Measurements from ENCODE around the gene MDM1.

MDM1 gene, protein sequence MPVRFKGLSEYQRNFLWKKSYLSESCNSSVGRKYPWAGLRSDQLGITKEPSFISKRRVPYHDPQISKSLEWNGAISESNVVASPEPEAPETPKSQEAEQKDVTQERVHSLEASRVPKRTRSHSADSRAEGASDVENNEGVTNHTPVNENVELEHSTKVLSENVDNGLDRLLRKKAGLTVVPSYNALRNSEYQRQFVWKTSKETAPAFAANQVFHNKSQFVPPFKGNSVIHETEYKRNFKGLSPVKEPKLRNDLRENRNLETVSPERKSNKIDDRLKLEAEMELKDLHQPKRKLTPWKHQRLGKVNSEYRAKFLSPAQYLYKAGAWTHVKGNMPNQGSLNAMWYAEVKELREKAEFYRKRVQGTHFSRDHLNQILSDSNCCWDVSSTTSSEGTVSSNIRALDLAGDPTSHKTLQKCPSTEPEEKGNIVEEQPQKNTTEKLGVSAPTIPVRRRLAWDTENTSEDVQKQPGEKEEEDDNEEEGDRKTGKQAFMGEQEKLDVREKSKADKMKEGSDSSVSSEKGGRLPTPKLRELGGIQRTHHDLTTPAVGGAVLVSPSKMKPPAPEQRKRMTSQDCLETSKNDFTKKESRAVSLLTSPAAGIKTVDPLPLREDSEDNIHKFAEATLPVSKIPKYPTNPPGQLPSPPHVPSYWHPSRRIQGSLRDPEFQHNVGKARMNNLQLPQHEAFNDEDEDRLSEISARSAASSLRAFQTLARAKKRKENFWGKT

DNA sequence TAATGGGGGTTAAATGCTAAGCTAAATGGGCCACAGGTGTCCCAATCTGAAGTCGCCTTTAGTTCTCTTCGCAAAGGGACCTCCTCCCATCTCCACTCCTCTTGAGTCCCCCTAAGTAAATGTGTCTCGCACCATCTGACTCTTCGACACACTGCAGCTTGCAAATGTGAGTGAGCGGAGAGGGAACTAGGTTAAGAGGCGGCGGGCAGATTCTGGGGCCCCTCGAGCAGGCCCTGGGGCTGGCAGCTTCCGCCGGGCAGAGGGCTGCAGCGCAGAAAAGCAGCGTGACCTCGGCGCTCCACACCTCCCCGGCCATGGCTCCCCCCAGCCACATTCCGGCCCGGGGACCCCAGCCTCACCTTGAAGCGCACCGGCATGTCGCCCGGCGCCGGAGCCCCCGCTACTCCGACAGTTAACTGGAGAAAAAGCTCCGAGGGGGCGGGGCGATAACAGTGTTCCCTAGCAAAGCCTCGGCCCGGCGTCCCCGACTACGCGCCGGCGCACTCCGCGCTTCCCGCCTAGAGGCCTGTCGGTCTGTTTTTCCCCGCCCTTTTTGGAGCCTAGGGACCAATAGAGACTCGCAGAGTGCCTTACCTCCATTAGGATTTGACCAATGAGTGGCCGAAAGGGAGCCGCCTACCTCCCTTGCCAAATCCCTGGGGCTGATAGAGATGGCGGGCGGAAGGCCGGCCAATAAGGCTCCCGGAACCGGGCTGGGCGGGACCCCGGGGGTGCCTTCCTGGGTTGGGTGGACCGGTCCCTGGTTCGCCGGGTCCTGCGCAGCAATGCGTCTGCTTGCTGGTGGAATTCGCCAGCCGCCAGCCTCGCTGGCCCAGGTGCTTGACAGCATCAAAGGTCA is at the start of gene MDM1:
MDM1 (minus strand) TSS at position 494 of the 859 bp plus-strand sequence; CDS start at position 377, 117 bp downstream.
- DNase-seq (ENCODE audit: low read depth), result peak; percentile 94

- no peak for DNase-seq (ENCODE audit: low read depth)
Measured at GRCh38 chr12:68381476-68382219, 49.5 kb upstream of the MDM1 start.

- no peak for DNase-seq (ENCODE audit: low read depth)
Measured at GRCh38 chr12:68378872-68379606, 46.9 kb upstream of the MDM1 start.

DNA sequence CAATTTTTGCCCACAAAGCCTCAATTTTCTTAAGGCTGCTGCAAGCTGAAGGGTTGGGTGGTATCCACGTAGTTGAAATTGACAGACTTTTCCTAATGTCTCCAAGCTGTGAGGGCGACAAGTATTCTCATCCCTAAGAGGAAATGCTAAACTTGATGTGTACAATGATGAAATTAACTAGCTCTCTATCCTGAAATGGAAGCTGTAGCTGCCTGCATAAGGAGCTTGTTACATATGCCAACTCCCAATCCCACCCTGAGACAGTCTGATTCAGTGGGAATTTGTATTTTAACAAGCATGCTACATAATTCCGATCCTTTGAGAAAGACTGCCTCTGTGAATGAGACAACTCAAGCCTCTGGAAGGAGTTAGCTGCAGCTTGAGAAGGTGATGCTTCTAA is 45.7 kb upstream of the MDM1 start:
- no peak for DNase-seq (ENCODE audit: low read depth)

GRCh38 chr12:68376901-68377300 is 44.7 kb upstream of the MDM1 start:
- DNase-seq (ENCODE audit: low read depth), result no peak

DNA sequence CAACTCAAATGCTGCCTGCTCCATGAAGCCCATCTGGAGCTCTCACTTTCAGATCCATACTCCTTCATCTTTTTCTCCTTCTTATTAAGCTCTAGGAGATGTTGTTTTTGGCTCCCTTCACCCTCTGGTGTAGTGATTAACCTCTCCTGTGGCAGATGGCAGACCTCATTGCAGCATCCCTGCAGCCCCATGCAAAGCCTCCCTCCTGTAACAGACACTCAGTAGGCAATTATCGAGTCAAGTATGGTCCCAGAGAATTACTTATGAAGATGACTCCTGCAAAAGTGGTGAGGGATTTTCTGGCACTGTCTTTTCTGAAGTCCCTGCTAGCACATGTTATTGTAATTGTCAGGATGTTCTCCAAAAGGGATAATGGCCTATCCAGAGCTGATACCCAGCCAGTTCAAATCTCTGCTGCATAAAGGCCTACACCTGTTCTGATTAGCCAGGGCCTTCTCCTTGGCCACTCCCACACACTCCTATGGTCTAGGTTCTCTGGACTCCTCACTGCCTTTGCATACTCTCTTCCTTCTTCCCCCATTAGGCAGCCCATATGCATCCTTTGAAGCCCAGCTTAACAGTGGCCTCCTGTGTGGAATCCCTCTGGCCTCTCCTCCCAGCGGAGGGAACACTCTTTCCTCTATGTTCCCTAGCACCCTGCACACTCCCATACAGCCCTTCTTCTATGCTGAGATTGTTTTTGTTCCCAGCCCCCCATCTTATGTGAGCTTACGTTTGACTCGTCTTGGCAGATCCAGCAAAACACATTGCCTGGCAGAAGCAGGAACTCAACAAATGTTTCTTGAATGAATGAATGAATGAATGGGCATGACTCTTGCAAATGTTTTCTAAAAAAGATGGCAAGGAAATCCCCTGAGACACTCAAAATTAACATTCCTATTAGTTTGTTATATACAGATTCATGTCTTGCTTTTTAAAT is 43.9 kb upstream of the MDM1 start:
- DNase-seq (ENCODE audit: low read depth), result no peak

- DNase-seq (ENCODE audit: low read depth), result no peak
Measured at GRCh38 chr12:68374307-68374982, 42.3 kb upstream of the MDM1 start.

- DNase-seq (ENCODE audit: low read depth), result no peak
Measured at GRCh38 chr12:68370667-68371066, 38.5 kb upstream of the MDM1 start.

GRCh38 chr12:68370006-68370590 is 37.9 kb upstream of the MDM1 start:
- DNase-seq (ENCODE audit: low read depth), result no peak

DNA sequence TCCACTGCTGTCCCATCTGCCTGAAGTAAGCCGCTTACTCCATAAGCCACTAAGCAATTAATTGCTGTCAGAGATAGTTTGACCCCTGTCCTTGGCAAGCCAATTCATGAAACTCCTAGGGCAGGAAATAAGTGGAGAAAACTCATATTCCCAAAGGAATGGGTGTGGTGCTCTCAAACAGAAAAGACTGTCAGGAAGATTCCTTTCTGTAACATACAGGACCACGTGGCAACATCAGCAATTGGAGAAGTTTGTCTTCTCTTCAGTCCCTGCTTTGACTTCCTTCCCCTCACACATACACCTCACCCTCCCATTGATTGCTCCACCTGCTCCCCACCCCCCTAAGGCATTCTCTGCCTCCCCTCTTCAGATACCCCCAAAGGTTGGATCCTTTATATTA is 36.2 kb upstream of the MDM1 start:
- DNase-seq (ENCODE audit: low read depth), result no peak

GRCh38 chr12:68367903-68368302 is 35.7 kb upstream of the MDM1 start:
- DNase-seq (ENCODE audit: low read depth), result no peak

DNA sequence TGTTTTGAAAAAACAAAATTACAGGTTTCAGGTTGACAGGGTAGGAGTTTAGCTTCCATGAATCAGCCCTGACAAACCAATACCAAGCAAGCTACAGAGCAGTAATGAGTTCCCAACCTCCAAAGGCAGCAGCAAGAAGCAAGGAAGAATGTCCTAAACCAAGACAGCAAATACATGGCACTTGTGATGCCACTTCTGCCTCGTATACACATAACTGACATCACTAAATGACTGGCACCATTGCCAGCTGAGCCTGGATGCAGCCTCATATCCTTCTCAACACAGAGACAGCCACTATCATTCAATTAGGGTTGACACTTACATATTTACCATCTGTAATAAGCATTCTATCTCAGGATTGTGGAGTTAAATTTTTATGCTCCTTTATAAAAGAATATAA is 35.0 kb upstream of the MDM1 start:
- DNase-seq (ENCODE audit: low read depth), result no peak

- peak; percentile 88 for DNase-seq (ENCODE audit: low read depth)
Measured at GRCh38 chr12:68364893-68365725, 32.9 kb upstream of the MDM1 start.

DNA sequence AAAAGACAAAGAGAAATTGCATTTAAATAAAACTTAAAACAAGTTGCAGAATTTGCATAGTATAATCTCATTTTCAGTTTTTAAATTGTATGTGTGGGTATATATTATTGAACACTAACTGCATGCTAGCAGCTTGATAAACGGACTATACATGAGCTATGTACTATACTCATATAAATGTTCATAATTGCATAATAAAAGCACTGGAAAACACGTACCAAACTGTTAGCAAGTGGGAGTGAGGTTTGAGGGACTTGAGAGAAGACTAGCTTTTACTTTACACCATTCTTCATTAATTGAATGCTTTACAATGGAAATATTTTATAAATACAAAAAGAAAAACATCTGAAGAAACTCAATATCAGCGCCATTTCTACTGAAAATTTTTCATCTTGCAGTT is 32.2 kb upstream of the MDM1 start:
- DNase-seq (ENCODE audit: low read depth), result no peak

GRCh38 chr12:68361953-68362352 is 29.8 kb upstream of the MDM1 start:
- DNase-seq (ENCODE audit: low read depth), result no peak

DNA sequence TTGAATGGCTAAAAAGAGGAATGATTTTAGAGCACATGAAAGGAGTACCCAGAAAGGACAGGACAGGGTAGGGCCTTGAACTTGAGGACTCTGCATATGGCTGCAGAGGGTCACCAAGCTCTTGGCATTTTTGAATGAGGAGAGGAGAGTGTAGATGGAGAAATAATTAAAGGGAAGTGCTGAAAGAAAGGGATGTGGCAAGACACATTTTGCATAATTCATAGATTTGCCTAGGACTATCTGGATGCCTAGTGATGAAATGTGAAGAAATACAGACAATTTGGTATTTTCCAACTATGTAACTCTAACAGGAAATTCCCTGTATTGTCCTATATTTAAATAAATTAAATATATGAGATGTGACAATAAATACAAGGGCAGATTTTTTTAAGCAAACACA is 27.5 kb upstream of the MDM1 start:
- no peak for DNase-seq (ENCODE audit: low read depth)

GRCh38 chr12:68358532-68359485 is 26.6 kb upstream of the MDM1 start:
- peak; percentile 49 for DNase-seq (ENCODE audit: low read depth)

Measured in HS-5 (cell line).